Astrocyte (in vitro differentiated cells and primary cell): ENCODE measurements around the gene LRRC2. TPM values are rescaled to one million over a fixed set of nuclear protein-coding genes. Genes with fewer than 3 reads are reported as not detected.
"Not testable (repeated sequence)": the region's sequence is repeated elsewhere in the genome, so short reads cannot be mapped to it uniquely, and the experiment has no call there.

Experiments
- DNase-seq: peaks from one replicate; pipeline ENCODE4 v3.0.0-alpha.2; 2010; ENCODE audit warnings: low read depth
- FAIRE-seq: peaks from 2 replicates; lab custom pipeline; 2011; peaks lifted over from hg19 to GRCh38; lab: Jason Lieb, UNC
- H2AFZ ChIP-seq: 2 replicates; pipeline ENCODE4 v1.6.0; 2012; ENCODE audit warnings: low read depth, low read length, inconsistent platforms
- H3K27ac ChIP-seq: 2 replicates; pipeline ENCODE4 v1.5.1; 2011; ENCODE audit warnings: low read depth, low read length, inconsistent platforms
- H3K27me3 ChIP-seq: 2 replicates; pipeline ENCODE4 v1.6.0; 2011; ENCODE audit warnings: low read length, inconsistent platforms; ENCODE audit not compliant: insufficient read depth
- H3K36me3 ChIP-seq: 2 replicates; pipeline ENCODE4 v1.5.1; 2011; ENCODE audit warnings: low read length, inconsistent platforms; ENCODE audit not compliant: insufficient read depth
- H3K4me1 ChIP-seq: 2 replicates; pipeline ENCODE4 v1.5.1; 2011; ENCODE audit warnings: low read length, inconsistent platforms; ENCODE audit not compliant: insufficient read depth
- H3K4me2 ChIP-seq: 2 replicates; pipeline ENCODE4 v1.6.0; 2012; ENCODE audit warnings: low read length, inconsistent platforms
- H3K4me3 ChIP-seq: 2 replicates; pipeline ENCODE4 v1.5.1; 2011; ENCODE audit warnings: low read depth, mild to moderate bottlenecking, low read length, inconsistent platforms; ENCODE audit not compliant: insufficient read depth
- H3K79me2 ChIP-seq: 2 replicates; pipeline ENCODE4 v1.6.0; 2012; ENCODE audit warnings: mild to moderate bottlenecking, low read length, inconsistent platforms; ENCODE audit not compliant: insufficient read depth
- H3K9ac ChIP-seq: 2 replicates; pipeline ENCODE4 v1.6.0; 2012; ENCODE audit warnings: mild to moderate bottlenecking, low read length, inconsistent platforms
- H3K9me3 ChIP-seq: 2 replicates; pipeline ENCODE4 v1.5.1; 2012; ENCODE audit warnings: low read depth, mild to moderate bottlenecking, low read length, inconsistent platforms; ENCODE audit not compliant: insufficient read depth
- H4K20me1 ChIP-seq: 2 replicates; pipeline ENCODE4 v1.6.0; 2012; ENCODE audit warnings: low read length, inconsistent platforms; ENCODE audit not compliant: insufficient read depth
- H3K27ac Mint-ChIP-seq: one replicate; pipeline ENCODE4 v1.8.0; 2021; ENCODE audit warnings: mild to moderate bottlenecking, mixed read lengths; ENCODE audit not compliant: unreplicated experiment
- H3K27me3 Mint-ChIP-seq: one replicate; pipeline ENCODE4 v1.8.0; 2021; ENCODE audit warnings: low read depth, mixed read lengths; ENCODE audit not compliant: unreplicated experiment
- H3K36me3 Mint-ChIP-seq: one replicate; pipeline ENCODE4 v1.8.0; 2021; ENCODE audit warnings: low read depth, mixed read lengths; ENCODE audit not compliant: unreplicated experiment
- H3K4me1 Mint-ChIP-seq: one replicate; pipeline ENCODE4 v1.8.0; 2021; ENCODE audit warnings: low read depth, mixed read lengths; ENCODE audit not compliant: unreplicated experiment
- H3K4me3 Mint-ChIP-seq: one replicate; pipeline ENCODE4 v1.8.0; 2021; ENCODE audit warnings: mild to moderate bottlenecking, moderate library complexity, mixed read lengths; ENCODE audit not compliant: unreplicated experiment
- H3K9me3 Mint-ChIP-seq: one replicate; pipeline ENCODE4 v1.8.0; 2021; ENCODE audit warnings: mild to moderate bottlenecking, mixed read lengths; ENCODE audit not compliant: unreplicated experiment
- EZH2 ChIP-seq: IDR thresholded peaks from 2 replicates; pipeline ENCODE4 v1.6.1; 2012; ENCODE audit warnings: mild to moderate bottlenecking, low read length, inconsistent platforms; ENCODE audit not compliant: insufficient read depth
- total RNA-seq: library from RNA; stranded (reverse); gene quantifications from 2 replicates; pipeline ENCODE4 v1.2.1, GENCODE V29; 2021
- TF ChIP-seq, protein P1 (sequence below): IDR thresholded peaks from 2 replicates; pipeline ENCODE4 v1.5.1; 2011; ENCODE audit warnings: low read depth, mild to moderate bottlenecking, inconsistent platforms, low read length, moderate library complexity; ENCODE audit not compliant: insufficient read depth

Gene LRRC2
- total RNA-seq, 1 donor from 2014 or later = 0.32 TPM

DNA sequence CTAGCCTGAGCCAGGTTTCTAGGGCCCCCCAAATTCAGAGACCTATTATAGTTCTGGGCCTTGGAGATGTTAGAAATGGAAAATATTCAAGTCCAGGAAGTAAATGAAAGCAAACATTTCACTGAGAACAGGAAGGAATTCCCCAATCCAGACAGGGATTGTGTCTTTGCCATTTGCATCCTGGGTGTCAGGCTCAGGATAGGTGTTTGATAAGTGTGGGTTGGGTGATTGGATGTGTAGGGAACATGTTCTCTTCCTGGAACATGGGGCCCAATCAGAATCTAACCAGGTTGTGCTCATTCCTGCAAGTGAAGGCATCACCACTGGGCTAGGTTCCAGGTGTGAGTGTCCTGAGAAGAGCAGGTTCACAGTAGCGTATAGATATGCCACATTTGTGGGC lies 14.6 kb upstream of the LRRC2 start:
- peaks cover 2% of the 10 kb centered on the region for H3K9me3 Mint-ChIP-seq
- Histone ChIP-seq H2AFZ (no peak overlapping the region), H3K27ac (no peak overlapping the region), H4K20me1 (no peaks in the 10 kb centered on the region), H3K4me2 (no peak overlapping the region), H3K79me2 (no peaks in the 10 kb centered on the region), H3K4me1 (no peaks in the 10 kb centered on the region), H3K9ac (no peak overlapping the region), H3K36me3 (no peaks in the 10 kb centered on the region), H3K9me3 (no peaks in the 10 kb centered on the region), H3K27me3 (peaks cover 39% of the 10 kb centered on the region), H3K4me3 (no peak overlapping the region)
- peaks cover 13% of the 10 kb centered on the region for H3K4me1 Mint-ChIP-seq
- H3K27ac Mint-ChIP-seq = no peak overlapping the region
- no peaks in the 10 kb centered on the region for H3K36me3 Mint-ChIP-seq
- DNase-seq (no peak), FAIRE-seq (no peak)
- no peak overlapping the region for H3K4me3 Mint-ChIP-seq
- peaks cover 40% of the 10 kb centered on the region for H3K27me3 Mint-ChIP-seq
- no peak for TF ChIP-seq EZH2
- TF ChIP-seq, protein P1, sequence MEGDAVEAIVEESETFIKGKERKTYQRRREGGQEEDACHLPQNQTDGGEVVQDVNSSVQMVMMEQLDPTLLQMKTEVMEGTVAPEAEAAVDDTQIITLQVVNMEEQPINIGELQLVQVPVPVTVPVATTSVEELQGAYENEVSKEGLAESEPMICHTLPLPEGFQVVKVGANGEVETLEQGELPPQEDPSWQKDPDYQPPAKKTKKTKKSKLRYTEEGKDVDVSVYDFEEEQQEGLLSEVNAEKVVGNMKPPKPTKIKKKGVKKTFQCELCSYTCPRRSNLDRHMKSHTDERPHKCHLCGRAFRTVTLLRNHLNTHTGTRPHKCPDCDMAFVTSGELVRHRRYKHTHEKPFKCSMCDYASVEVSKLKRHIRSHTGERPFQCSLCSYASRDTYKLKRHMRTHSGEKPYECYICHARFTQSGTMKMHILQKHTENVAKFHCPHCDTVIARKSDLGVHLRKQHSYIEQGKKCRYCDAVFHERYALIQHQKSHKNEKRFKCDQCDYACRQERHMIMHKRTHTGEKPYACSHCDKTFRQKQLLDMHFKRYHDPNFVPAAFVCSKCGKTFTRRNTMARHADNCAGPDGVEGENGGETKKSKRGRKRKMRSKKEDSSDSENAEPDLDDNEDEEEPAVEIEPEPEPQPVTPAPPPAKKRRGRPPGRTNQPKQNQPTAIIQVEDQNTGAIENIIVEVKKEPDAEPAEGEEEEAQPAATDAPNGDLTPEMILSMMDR = no peak

DNA sequence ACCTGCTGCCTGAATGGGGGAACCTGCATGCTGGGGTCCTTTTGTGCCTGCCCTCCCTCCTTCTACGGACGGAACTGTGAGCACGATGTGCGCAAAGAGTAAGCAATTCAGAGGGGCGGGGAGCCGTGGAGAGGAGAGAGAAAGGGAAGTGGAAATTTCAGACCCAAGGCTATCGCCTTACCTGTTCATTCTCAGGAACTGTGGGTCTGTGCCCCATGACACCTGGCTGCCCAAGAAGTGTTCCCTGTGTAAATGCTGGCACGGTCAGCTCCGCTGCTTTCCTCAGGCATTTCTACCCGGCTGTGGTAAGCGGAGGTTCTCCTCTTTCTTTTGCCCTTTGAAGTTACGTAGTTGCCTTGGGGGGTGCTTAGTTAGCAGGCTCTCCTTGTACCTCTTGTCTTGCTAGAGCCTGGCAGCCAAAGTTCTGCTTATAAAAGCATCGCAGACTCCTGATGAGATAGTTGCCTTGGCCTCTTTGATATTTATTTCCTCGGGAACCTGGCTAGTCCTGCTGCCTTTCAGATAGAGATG lies 13.7 kb upstream of the LRRC2 start:
- no peaks in the 10 kb centered on the region for H3K79me2 ChIP-seq
- H3K4me1 ChIP-seq = no peaks in the 10 kb centered on the region
- DNase-seq (no peak), FAIRE-seq (no peak)
- H3K4me3 Mint-ChIP-seq = no peak overlapping the region
- no peaks in the 10 kb centered on the region for H3K9me3 Mint-ChIP-seq
- H3K9me3 ChIP-seq = no peaks in the 10 kb centered on the region
- no peaks in the 10 kb centered on the region for H4K20me1 ChIP-seq
- peaks cover 46% of the 10 kb centered on the region for H3K27me3 Mint-ChIP-seq
- no peak overlapping the region for H3K9ac ChIP-seq
- H3K27me3 ChIP-seq = peaks cover 45% of the 10 kb centered on the region
- no peak overlapping the region for H2AFZ ChIP-seq
- H3K36me3 Mint-ChIP-seq = no peaks in the 10 kb centered on the region
- peaks cover 13% of the 10 kb centered on the region for H3K4me1 Mint-ChIP-seq
- H3K4me3 ChIP-seq = no peak overlapping the region
- no peak overlapping the region for H3K27ac Mint-ChIP-seq
- TF ChIP-seq EZH2 = no peak
- TF ChIP-seq, protein P1 = no peak
- H3K27ac ChIP-seq = no peak overlapping the region
- H3K36me3 ChIP-seq = no peaks in the 10 kb centered on the region
- no peak overlapping the region for H3K4me2 ChIP-seq

DNA sequence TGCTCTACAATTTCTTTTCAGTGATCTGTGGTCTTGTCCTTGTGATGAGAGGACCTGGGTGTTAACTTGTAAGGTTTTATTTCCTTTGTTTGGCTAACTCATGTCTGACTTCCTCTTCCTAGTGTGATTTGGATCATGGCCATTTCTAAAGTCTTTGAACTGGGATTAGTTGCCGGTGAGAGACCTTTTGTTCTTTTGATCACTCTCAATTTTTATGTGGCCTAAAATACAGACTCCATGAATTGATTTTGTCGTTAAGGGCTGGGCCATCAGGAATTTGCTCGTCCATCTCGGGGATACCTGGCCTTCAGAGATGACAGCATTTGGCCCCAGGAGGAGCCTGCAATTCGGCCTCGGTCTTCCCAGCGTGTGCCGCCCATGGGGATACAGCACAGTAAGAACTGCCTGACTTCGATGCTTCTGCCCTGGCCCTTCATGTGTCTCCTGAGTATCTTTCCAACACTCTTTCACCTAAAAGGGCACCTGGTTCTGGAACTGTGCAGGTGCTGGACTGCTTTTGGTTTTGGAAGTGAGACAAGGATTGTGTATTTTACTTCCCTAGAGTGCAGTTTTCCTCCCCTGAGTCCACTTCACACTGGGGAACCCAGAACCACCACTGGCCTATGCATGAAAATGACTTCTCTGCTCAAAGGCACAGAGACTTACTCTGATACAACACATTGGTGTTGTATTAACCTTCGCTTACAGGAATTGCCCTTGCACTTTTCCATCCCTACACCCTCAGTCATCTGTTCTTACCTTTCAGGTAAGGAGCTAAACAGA lies 13.1 kb upstream of the LRRC2 start:
- H3K79me2 ChIP-seq = no peaks in the 10 kb centered on the region
- H4K20me1 ChIP-seq = no peaks in the 10 kb centered on the region
- H3K27ac ChIP-seq = no peak overlapping the region
- no peaks in the 10 kb centered on the region for H3K36me3 ChIP-seq
- H3K9ac ChIP-seq = no peak overlapping the region
- no peak for TF ChIP-seq EZH2
- TF ChIP-seq, protein P1 = no peak
- H3K4me1 ChIP-seq = no peaks in the 10 kb centered on the region
- H3K27me3 ChIP-seq = peaks cover 44% of the 10 kb centered on the region
- Mint-ChIP-seq H3K4me3 (no peak overlapping the region), H3K27me3 (peaks cover 53% of the 10 kb centered on the region), H3K27ac (no peak overlapping the region), H3K4me1 (peaks cover 13% of the 10 kb centered on the region), H3K36me3 (no peaks in the 10 kb centered on the region), H3K9me3 (no peaks in the 10 kb centered on the region)
- no peak for DNase-seq
- H3K4me2 ChIP-seq = no peak overlapping the region
- no peak for FAIRE-seq
- H3K4me3 ChIP-seq = no peak overlapping the region
- no peak overlapping the region for H2AFZ ChIP-seq
- H3K9me3 ChIP-seq = no peaks in the 10 kb centered on the region

- H3K27ac Mint-ChIP-seq, H3K4me2 ChIP-seq, H2AFZ ChIP-seq, H3K4me3 ChIP-seq, H4K20me1 ChIP-seq, H3K36me3 ChIP-seq, H3K4me1 ChIP-seq, H3K36me3 Mint-ChIP-seq, FAIRE-seq, H3K9me3 Mint-ChIP-seq, H3K9me3 ChIP-seq, H3K27ac ChIP-seq, DNase-seq, H3K4me3 Mint-ChIP-seq, H3K79me2 ChIP-seq, H3K9ac ChIP-seq: not testable (repeated sequence)
- H3K27me3 ChIP-seq = peaks cover 45% of the 10 kb centered on the region
- H3K4me1 Mint-ChIP-seq = peaks cover 13% of the 10 kb centered on the region
- H3K27me3 Mint-ChIP-seq = peaks cover 58% of the 10 kb centered on the region
Observed at GRCh38 chr3:46577580-46578249, 11.6 kb upstream of the LRRC2 start.
